DMS53 (cell line): ENCODE data around the gene MICALL2.
A peak's percentile ranks its signal among the peaks of the same experiment; 100 is the strongest.

Experiments used
- DNase-seq: peaks from one replicate; lab custom pipeline; 2025; lab: John Stamatoyannopoulos, UW

The MICALL2 gene

GRCh38 chr7:1458683-1459511 lies at the start of gene MICALL2:
TSS of gene MICALL2 (minus strand) at chr7:1459470. CDS start at chr7:1459326, 144 bp downstream.
- DNase-seq, result peak; percentile 88

DNA sequence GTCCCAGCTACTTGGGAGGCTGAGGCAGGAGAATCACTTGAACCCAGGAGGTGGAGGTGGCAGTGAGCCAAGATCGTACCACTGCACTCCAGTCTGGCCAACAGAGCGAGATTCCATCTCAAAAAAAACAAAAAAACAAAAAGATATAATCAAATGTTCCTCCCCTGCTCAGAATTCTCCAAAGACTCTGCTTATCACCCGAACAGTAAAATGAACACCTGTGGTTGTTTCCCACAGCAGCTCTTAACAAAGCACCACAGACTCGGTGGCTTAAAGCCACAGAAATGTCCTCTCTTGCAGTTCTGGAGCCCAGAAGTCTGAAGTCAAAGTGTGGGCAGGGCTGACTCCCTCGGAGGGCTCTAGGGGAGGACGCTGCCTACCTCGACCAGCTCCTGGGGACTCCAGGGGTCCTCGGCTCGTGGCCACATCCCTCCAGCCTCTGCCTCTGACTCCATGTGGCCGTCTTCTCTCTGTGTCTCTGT lies 49.0 kb upstream of the MICALL2 start:
- no peak for DNase-seq

- peak; percentile 87 for DNase-seq
These were observed 46.7 kb upstream of the MICALL2 start for GRCh38 chr7:1505731-1506550.

- peak; percentile 98 for DNase-seq
These were observed 44.8 kb upstream of the MICALL2 start, which contains the start of gene INTS1 for GRCh38 chr7:1503816-1504775. TSS of gene INTS1 (minus strand) at chr7:1504389. CDS start at chr7:1503960, 429 bp downstream.

DNA sequence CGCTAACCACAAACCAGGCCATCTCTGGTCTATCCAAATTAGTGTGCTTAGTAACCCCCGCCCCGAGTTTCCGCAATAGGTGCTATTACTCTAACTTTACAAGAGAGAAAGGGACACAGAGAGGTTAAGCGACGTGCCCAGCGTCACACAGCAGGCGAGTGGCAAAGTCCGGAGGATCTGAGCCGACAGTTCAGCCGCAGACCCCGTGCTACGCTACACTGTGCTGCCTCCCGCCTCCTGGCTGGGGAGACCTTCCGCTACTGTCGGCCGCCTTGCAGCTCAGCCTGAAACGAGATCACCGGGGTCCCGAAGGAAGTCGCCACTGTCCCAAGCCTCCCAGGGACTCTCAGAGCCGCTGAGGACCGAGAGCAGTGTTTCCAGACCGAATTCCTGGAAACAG lies 44.1 kb upstream of the MICALL2 start:
- peak; percentile 37 for DNase-seq

DNA sequence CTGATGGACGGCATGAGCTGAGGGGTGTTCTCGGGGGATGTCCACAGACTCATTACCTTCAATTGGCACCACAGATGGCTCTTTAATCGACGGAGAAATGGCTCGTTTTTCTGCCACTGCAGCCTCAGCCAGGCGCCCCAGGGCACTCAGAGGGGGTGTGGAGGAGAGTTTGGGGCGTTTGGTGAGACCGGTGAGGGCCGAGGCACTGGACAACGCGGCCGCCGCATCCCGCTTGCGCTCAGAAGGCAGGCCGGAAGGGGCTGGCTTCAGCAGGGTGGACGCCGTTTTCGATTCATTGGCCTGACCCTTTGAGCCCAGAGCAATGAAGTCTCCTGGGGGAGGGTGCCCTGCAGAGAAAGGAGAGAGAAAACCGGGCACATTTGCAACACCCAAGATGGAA lies 43.6 kb upstream of the MICALL2 start:
- DNase-seq, result no peak

DNA sequence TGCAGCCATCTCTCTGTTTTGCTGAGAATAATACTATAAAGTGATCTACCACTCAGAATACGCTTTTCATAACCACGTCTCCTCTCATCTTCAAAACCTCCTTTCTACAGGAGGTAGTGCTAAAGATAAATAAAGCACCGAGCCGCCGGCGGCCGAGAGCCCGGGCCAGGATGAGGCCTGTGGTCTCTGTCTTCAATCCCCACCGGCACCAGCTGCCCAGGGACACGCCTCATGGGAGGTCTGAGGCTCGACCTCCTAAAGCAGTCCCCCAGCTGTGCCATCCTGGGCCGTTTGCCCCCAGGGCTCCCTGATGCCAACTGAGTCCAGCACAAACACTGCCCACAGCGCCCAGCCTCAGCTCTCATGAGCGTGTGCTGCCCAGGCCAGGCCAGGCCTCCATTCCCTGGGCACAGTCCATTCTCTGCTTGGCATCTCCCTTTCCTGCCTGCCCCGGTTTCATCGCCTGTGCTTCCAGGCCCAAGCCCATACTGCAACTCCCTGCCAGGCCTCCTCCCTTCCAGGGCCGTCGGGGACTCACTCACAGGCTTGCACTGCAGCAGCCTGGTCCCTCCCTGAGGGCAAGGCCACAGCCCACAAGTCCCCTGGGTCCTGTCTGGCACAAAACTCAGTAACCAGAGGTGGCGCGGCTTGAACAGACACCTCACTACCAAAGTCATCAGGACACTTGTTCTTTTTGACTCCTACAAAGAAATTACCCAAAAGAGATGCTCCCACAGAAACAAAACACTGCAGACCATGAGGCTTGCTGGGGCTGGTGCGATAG lies 42.4 kb upstream of the MICALL2 start:
- no peak for DNase-seq

DNA sequence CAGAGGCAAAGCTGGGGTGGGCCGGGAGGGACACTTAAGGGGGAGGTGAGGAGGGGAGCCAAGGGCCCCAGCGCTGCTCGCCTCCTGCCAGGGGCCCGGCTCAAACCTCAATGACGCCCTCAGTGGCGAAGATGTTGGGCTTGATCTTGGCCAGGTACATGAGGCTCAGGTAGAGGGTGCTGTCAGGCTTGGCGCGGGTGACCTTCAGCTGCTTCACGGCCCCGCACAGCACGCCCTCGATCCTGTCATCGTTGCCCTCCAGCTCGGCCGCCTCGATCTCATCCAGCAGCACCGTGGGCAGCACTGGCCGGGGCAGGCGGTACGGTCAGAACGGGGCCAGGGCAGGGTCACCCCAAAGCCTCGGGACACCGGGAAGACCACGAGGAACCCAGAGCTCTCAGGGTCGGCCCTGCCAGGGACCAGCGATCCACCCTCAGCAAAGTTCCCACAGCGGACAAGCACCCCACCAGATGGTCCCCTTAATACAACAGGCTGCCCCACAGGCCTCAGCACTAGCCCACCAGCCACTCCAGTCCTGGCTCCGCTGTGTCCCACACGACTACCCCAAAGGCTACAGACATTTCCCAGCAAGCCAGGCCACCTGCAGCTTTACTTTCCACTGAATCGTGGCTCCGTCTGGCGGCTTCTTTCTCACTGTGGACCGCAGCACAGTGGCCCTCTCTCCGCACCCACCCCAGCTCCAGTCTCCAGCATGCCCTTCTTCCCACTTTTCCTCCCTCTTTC lies 41.0 kb upstream of the MICALL2 start:
- DNase-seq, result no peak

DNA sequence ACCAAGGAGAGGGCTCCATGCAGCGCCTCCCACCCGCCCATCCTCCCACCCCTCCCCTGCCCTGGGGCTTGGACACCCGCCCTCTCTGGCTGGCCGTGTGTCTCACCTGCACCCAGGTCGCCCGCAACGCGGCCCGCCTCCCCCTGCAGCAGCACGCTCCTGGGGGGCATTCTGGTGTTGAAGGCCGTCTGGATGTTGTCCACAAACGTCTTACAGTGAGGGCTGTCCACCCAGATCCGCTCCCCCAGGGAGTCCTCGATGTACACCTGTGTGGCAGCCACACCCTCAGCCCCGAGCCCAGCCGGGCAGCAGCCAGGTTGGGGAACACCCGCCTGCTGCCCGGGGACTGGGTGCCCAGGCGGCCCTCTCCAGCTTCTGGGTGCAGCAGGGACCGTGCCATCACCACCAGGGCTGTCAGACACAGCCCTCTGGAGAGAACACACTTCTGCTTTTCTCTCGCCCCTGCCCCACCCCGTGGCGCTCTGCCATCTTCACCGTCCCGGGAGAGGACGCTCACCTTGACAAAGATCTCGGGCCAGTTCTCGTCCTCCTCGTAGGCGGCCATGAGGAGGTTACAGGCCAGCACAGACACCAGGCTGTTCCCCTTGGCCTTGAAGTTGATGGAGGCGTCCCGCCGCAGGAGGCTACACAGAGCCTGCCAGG lies 40.2 kb upstream of the MICALL2 start:
- no peak for DNase-seq

DNA sequence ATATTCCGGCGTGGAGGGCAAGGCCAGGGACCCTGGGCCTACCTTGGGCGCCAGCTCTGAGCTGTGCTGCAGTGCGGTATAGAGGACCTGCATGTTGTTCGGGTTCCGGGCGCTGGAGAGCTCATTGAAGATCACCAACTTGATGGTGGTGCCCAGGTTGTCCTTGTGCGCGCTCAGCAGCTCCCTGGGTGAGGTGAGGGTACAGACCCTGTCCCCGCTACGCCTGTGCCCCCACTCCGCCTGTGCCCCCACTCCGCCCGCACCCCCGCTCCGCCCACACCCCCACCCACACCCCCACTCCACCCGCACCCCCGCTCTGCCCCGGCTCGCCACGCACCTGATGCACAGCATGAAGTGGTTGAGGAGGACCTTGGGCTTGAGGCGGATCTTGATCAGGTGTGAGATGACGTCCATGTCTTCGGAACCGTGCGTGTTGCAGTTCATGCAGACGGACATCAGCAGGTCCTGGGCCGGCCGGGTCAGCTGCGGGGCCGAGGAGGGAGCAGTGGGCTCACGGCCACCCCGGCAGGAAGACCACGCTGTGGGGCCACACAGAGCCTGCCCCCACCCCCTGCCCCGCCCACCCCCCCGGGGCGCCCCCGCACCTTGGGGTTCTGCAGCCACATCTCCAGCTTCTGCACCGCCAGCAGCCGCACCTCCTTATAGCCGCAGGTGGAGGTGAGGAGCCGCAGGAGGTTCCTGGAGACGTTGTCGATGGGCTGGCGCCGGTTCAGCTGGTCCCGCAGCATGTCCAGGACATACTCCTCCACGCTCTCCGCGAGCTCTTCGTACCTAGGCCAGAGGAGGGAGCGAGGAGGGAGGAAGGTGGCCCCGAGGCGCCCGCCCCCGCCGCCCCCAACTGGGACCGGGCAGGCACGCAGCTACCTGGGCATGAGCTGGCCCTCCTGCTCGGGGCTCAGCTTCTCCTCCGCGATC lies 39.4 kb upstream of the MICALL2 start:
- DNase-seq, result no peak

- DNase-seq, result no peak
These were observed 38.1 kb upstream of the MICALL2 start for GRCh38 chr7:1497293-1497927.

GRCh38 chr7:1496531-1497292 lies 37.4 kb upstream of the MICALL2 start:
- DNase-seq, result no peak

DNA sequence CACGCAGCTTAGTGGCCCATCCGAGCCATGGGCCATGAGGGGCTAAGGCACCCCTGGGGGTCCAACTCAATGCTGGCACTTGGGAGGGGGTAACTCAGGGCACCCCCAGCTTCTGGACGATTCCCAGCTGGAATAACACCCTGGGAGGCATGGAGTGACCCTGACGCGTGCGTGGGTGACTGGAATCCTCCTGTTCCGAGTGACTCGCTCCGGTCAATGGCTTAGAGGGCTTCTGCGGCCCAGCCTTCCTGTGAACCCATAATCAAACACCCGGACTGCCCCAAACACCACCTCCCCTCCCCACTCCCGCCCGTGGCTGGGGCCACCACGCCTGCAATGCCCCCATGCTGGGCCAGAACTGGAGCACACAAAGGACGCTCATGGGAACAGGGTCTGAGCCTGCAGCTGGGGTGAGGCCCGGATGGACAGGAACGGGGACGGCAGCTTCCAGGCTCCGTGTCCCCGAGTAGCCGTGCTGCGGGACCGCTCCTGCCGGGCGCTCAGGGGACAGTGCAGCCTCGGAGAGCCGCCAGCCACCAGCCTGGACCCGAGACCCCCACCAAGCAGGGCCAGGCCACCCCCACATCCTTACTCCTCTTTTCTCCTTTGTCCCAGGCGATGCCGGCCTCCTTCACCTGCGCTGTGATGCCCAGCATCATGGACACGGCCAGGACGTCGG lies 36.4 kb upstream of the MICALL2 start:
- no peak for DNase-seq

- no peak for DNase-seq
These were observed 35.7 kb upstream of the MICALL2 start for GRCh38 chr7:1494866-1495563.

DNA sequence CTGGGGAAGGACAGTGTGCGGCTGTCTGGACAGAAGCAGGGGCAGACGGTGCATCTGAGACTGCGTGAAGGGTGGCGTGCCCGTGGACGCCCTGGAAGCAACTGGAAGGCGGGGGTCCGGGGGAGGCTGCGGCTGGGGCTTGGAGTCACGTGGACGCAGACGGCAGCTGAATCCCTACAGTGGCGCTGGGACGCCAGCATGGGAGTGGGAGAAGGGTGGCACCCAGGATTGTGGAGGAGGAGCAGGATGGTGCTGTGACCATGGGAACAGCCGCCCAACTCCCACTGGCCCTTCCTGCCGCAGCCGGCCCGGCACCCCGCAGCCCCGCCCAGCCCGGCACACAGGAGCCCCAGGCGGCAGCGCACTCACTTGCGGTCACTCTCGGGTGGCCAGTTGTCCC lies 35.2 kb upstream of the MICALL2 start:
- no peak for DNase-seq

DNA sequence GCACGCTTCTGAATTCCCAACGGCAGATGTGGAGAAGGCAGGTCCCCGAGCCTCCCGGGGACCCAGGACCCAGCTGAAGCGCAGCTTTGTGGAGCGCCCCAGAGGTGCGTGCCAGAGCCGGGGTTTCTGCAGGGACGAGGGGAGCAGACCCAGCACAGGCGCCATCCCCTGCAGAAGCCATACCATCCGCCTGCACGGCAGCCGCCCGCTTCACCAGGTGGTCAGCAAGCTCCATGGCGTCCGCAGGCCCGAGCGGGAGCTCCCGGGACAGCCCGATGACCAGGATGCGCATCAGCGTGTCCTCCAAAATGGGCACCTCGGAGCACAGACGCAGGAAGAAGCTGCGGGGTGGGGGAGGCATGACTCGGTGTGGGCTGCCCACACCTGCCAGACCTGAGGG lies 34.3 kb upstream of the MICALL2 start:
- DNase-seq, result no peak
